HFFc6 (cell line): Measurements from ENCODE around the gene FGFRL1. TPM values are rescaled to one million over a fixed set of nuclear protein-coding genes. Genes with fewer than 3 reads are reported as not detected.
A peak's percentile ranks its signal among the peaks of the same experiment; 100 is the strongest.
"Not testable (repeated sequence)": the region's sequence is repeated elsewhere in the genome, so short reads cannot be mapped to it uniquely, and the experiment has no call there.

Source experiments
- DNase-seq: peaks from one replicate; pipeline ENCODE4 v3.0.0-alpha.2; 2018
- H3K27ac Mint-ChIP-seq: 2 replicates; pipeline ENCODE4 v1.8.0; 2020; ENCODE audit warnings: mild to moderate bottlenecking, mixed read lengths
- H3K27me3 Mint-ChIP-seq: 2 replicates; pipeline ENCODE4 v1.8.0; 2021; ENCODE audit warnings: mild to moderate bottlenecking, moderate library complexity, mixed read lengths; ENCODE audit not compliant: insufficient read depth
- H3K36me3 Mint-ChIP-seq: 2 replicates; pipeline ENCODE4 v1.8.0; 2021; ENCODE audit warnings: low read depth, mixed read lengths
- H3K4me1 Mint-ChIP-seq: 2 replicates; pipeline ENCODE4 v1.8.0; 2020; ENCODE audit warnings: low read depth, mixed read lengths
- H3K4me3 Mint-ChIP-seq: 2 replicates; pipeline ENCODE4 v1.8.0; 2020; ENCODE audit warnings: mild to moderate bottlenecking, moderate library complexity, mixed read lengths
- H3K9me3 Mint-ChIP-seq: 2 replicates; pipeline ENCODE4 v1.8.0; 2020; ENCODE audit warnings: mild to moderate bottlenecking, mixed read lengths
- CTCF ChIP-seq: fragments of 200-600 bp; sonication (generic); IDR thresholded peaks from 2 replicates; pipeline ENCODE4 v1.5.0; 2021; ENCODE audit warnings: antibody characterized with exemption, mild to moderate bottlenecking
- total RNA-seq, 6 experiments: library from RNA; stranded (reverse); fragmentation: NEBNext Ultra II Directional; extraction: Animal tissue kit (Norgen Biotek cat#: 25700); gene quantifications; 2 replicates in 1 of 6; 3 replicates in 5 of 6; pipeline ENCODE4 v1.2.3, GENCODE V29; 2021

FGFRL1 gene
- total RNA-seq, 6 experiments from 2014 or later, result 15.4 to 40.8 (median 17.3) TPM

- Mint-ChIP-seq H3K27me3 (peaks cover 41% of the 10 kb centered on the region), H3K4me3 (no peak overlapping the region)
These were observed 40.0 kb downstream of the FGFRL1 start for GRCh38 chr4:1051472-1051871.

GRCh38 chr4:1052231-1052671, 40.8 kb downstream of the FGFRL1 start:
- DNase-seq, result no peak
- H3K27me3 Mint-ChIP-seq, result peaks cover 46% of the 10 kb centered on the region
- TF ChIP-seq CTCF, result no peak
- H3K4me3 Mint-ChIP-seq, result 0 out of 2 replicates have a peak overlapping the region, but pooled peaks have one; percentile 42
- no peak overlapping the region for H3K27ac Mint-ChIP-seq
- peaks cover 19% of the 10 kb centered on the region for H3K4me1 Mint-ChIP-seq
- no peaks in the 10 kb centered on the region for H3K9me3 Mint-ChIP-seq
- H3K36me3 Mint-ChIP-seq, result no peaks in the 10 kb centered on the region

More at GRCh38 chr4:1051472-1051871, 40.0 kb downstream of the FGFRL1 start:
- Mint-ChIP-seq H3K27ac (no peak overlapping the region), H3K9me3 (no peaks in the 10 kb centered on the region), H3K4me1 (peaks cover 26% of the 10 kb centered on the region), H3K36me3 (no peaks in the 10 kb centered on the region)
- no peak for TF ChIP-seq CTCF
- no peak for DNase-seq

- Mint-ChIP-seq H3K4me3 (peak overlapping the region; percentile 37; the same call in 1 of the 2 replicates), H3K4me1 (peaks cover 16% of the 10 kb centered on the region), H3K27me3 (peaks cover 54% of the 10 kb centered on the region), H3K36me3 (no peaks in the 10 kb centered on the region), H3K9me3 (no peaks in the 10 kb centered on the region), H3K27ac (peak overlapping the region; percentile 61; the same call in 1 of the 2 replicates)
- DNase-seq, result peak; percentile 79
- no peak for TF ChIP-seq CTCF
These were observed 41.7 kb downstream of the FGFRL1 start for GRCh38 chr4:1053080-1053661.

- H3K9me3 Mint-ChIP-seq, H3K27ac Mint-ChIP-seq, DNase-seq, H3K36me3 Mint-ChIP-seq, H3K4me3 Mint-ChIP-seq: not testable (repeated sequence)
- Mint-ChIP-seq H3K4me1 (peaks cover 18% of the 10 kb centered on the region), H3K27me3 (peaks cover 59% of the 10 kb centered on the region)
These were observed 42.5 kb downstream of the FGFRL1 start for GRCh38 chr4:1053891-1054290.

GRCh38 chr4:1054696-1055242, 43.3 kb downstream of the FGFRL1 start:
- H3K27me3 Mint-ChIP-seq, result peaks cover 64% of the 10 kb centered on the region
- H3K27ac Mint-ChIP-seq, H3K36me3 Mint-ChIP-seq, DNase-seq, H3K4me3 Mint-ChIP-seq, H3K9me3 Mint-ChIP-seq: not testable (repeated sequence)
- peaks cover 18% of the 10 kb centered on the region for H3K4me1 Mint-ChIP-seq

GRCh38 chr4:1055243-1055701, 43.8 kb downstream of the FGFRL1 start:
- DNase-seq, H3K27ac Mint-ChIP-seq, H3K9me3 Mint-ChIP-seq, H3K4me3 Mint-ChIP-seq, H3K36me3 Mint-ChIP-seq: not testable (repeated sequence)
- Mint-ChIP-seq H3K27me3 (peaks cover 63% of the 10 kb centered on the region), H3K4me1 (peaks cover 18% of the 10 kb centered on the region)
